H9 (cell line): Measurements from ENCODE around the gene PCDHGA9. TPM values are rescaled to one million over a fixed set of nuclear protein-coding genes. Genes with fewer than 3 reads are reported as not detected.

Experiments
- DNase-seq: peaks from one replicate; pipeline ENCODE4 v3.0.0-alpha.2; 2017
- H2AFZ ChIP-seq: one replicate; pipeline ENCODE4 v1.6.1; 2013; ENCODE audit warnings: mild to moderate bottlenecking, low read length, control low read depth, moderate library complexity
- H2AK5ac ChIP-seq: 2 replicates; pipeline ENCODE4 v1.6.1; 2013; ENCODE audit warnings: low read length, control low read depth, mixed read lengths; ENCODE audit not compliant: insufficient read length
- H2BK120ac ChIP-seq: one replicate; pipeline ENCODE4 v1.6.1; 2013; ENCODE audit warnings: low read depth, mild to moderate bottlenecking, low read length, control low read depth, inconsistent platforms; ENCODE audit not compliant: poor library complexity, severe bottlenecking
- H2BK12ac ChIP-seq: 2 replicates; pipeline ENCODE4 v1.6.1; 2013; ENCODE audit warnings: low read length, control low read depth, mixed read lengths, low read depth; ENCODE audit not compliant: insufficient read length
- H2BK15ac ChIP-seq: 2 replicates; pipeline ENCODE4 v1.6.1; 2013; ENCODE audit warnings: low read depth, low read length, control low read depth
- H2BK20ac ChIP-seq: one replicate; pipeline ENCODE4 v1.6.1; 2013; ENCODE audit warnings: low read depth, mild to moderate bottlenecking, low read length, control low read depth, inconsistent platforms; ENCODE audit not compliant: poor library complexity, severe bottlenecking
- H2BK5ac ChIP-seq: 2 replicates; pipeline ENCODE4 v1.6.1; 2013; ENCODE audit warnings: low read length, control low read depth, mixed read lengths; ENCODE audit not compliant: insufficient read length
- H3K14ac ChIP-seq: 2 replicates; pipeline ENCODE4 v1.6.1; 2013; ENCODE audit warnings: low read length, control low read depth; ENCODE audit not compliant: insufficient read depth
- H3K18ac ChIP-seq: 2 replicates; pipeline ENCODE4 v1.6.1; 2013; ENCODE audit warnings: low read depth, mild to moderate bottlenecking, mixed read lengths, low read length, control low read depth; ENCODE audit not compliant: insufficient read length
- H3K23ac ChIP-seq: 2 replicates; pipeline ENCODE4 v1.6.1; 2013; ENCODE audit warnings: low read length, control low read depth, mixed read lengths, low read depth; ENCODE audit not compliant: insufficient read length
- H3K23me2 ChIP-seq: 2 replicates; pipeline ENCODE4 v1.6.1; 2013; ENCODE audit warnings: low read depth, mild to moderate bottlenecking, mixed read lengths, low read length, control low read depth; ENCODE audit not compliant: insufficient read length, poor library complexity, severe bottlenecking
- H3K27ac ChIP-seq: 2 replicates; pipeline ENCODE4 v1.5.1; 2013; ENCODE audit warnings: low read length, control low read depth, mixed read lengths, low read depth; ENCODE audit not compliant: insufficient read length
- H3K27me3 ChIP-seq: 2 replicates; pipeline ENCODE4 v1.6.1; 2013; ENCODE audit warnings: low read length, control low read depth, inconsistent platforms; ENCODE audit not compliant: insufficient read depth
- H3K4ac ChIP-seq: 2 replicates; pipeline ENCODE4 v1.6.1; 2013; ENCODE audit warnings: low read depth, mild to moderate bottlenecking, control low read depth, inconsistent platforms, low read length, moderate library complexity
- H3K4me1 ChIP-seq: 2 replicates; pipeline ENCODE4 v1.6.1; 2013; ENCODE audit warnings: low read length, control low read depth, inconsistent platforms; ENCODE audit not compliant: insufficient read depth
- H3K4me2 ChIP-seq: 2 replicates; pipeline ENCODE4 v1.6.1; 2013; ENCODE audit warnings: low read length, control low read depth, mixed read lengths; ENCODE audit not compliant: insufficient read length, insufficient read depth
- H3K56ac ChIP-seq: 2 replicates; pipeline ENCODE4 v1.6.1; 2013; ENCODE audit warnings: low read depth, mild to moderate bottlenecking, mixed read lengths, low read length, control low read depth; ENCODE audit not compliant: insufficient read length
- H3K79me1 ChIP-seq: 2 replicates; pipeline ENCODE4 v1.6.1; 2013; ENCODE audit warnings: low read depth, mild to moderate bottlenecking, moderate library complexity, low read length, control low read depth, inconsistent platforms; ENCODE audit not compliant: insufficient read depth, poor library complexity, severe bottlenecking
- H3K79me2 ChIP-seq: 2 replicates; pipeline ENCODE4 v1.6.1; 2013; ENCODE audit warnings: low read length, control low read depth, inconsistent platforms; ENCODE audit not compliant: insufficient read depth
- H3K9ac ChIP-seq: 2 replicates; pipeline ENCODE4 v1.6.1; 2013; ENCODE audit warnings: low read length, control low read depth, mixed read lengths; ENCODE audit not compliant: insufficient read length; ENCODE audit errors: extremely low read depth
- H3K9me3 ChIP-seq: one replicate; pipeline ENCODE4 v1.6.1; 2013; ENCODE audit warnings: low read depth, low read length, inconsistent platforms; ENCODE audit not compliant: control insufficient read depth
- H3T11ph ChIP-seq: one replicate; pipeline ENCODE4 v1.6.1; 2013; ENCODE audit warnings: mild to moderate bottlenecking, low read length, control low read depth, inconsistent platforms
- H4K20me1 ChIP-seq: one replicate; pipeline ENCODE4 v1.6.1; 2013; ENCODE audit not compliant: control insufficient read depth, insufficient read length, insufficient read depth
- H4K5ac ChIP-seq: 2 replicates; pipeline ENCODE4 v1.6.1; 2013; ENCODE audit warnings: low read depth, mild to moderate bottlenecking, mixed read lengths, low read length, control low read depth; ENCODE audit not compliant: insufficient read length
- H4K8ac ChIP-seq: replicated peaks from 2 replicates; pipeline ENCODE4 v1.6.1; 2013; ENCODE audit warnings: low read length, control low read depth, mixed read lengths, low read depth; ENCODE audit not compliant: insufficient read length
- H4K91ac ChIP-seq: 2 replicates; pipeline ENCODE4 v1.6.1; 2013; ENCODE audit warnings: low read depth, mild to moderate bottlenecking, moderate library complexity, mixed read lengths, low read length, control low read depth; ENCODE audit not compliant: insufficient read length
- H3K27ac Mint-ChIP-seq, 3 experiments: 2 replicates in 2 of 3; 3 replicates in 1 of 3; pipeline ENCODE4 v1.8.0; 2020 to 2021; ENCODE audit warnings: mixed read lengths in 3 of 3, mild to moderate bottlenecking in 1 of 3, moderate library complexity in 1 of 3
- H3K27me3 Mint-ChIP-seq: 2 replicates; pipeline ENCODE4 v1.8.0; 2021; ENCODE audit warnings: low read depth, mild to moderate bottlenecking, moderate library complexity, mixed read lengths
- H3K36me3 Mint-ChIP-seq, 3 experiments: 2 replicates in 2 of 3; 3 replicates in 1 of 3; pipeline ENCODE4 v1.8.0; 2020 to 2021; ENCODE audit warnings: low read depth in 3 of 3, mixed read lengths in 3 of 3; ENCODE audit not compliant: insufficient read depth in 1 of 3
- H3K4me1 Mint-ChIP-seq, 2 experiments: 2 replicates each; pipeline ENCODE4 v1.8.0; 2020; ENCODE audit warnings: mixed read lengths in 2 of 2
- H3K4me3 Mint-ChIP-seq, 2 experiments: 2 replicates in 1 of 2; 3 replicates in 1 of 2; pipeline ENCODE4 v1.8.0; 2020 to 2021; ENCODE audit warnings: mild to moderate bottlenecking in 2 of 2, mixed read lengths in 2 of 2, moderate library complexity in 1 of 2
- H3K9me3 Mint-ChIP-seq, 2 experiments: 2 replicates in 1 of 2; 3 replicates in 1 of 2; pipeline ENCODE4 v1.8.0; 2020; ENCODE audit warnings: mild to moderate bottlenecking in 2 of 2, mixed read lengths in 2 of 2, moderate library complexity in 1 of 2
- CTCF ChIP-seq: fragments of 200-600 bp; sonication (generic); conservative IDR thresholded peaks from 3 replicates; pipeline ENCODE4 v1.8.0; 2021; ENCODE audit warnings: antibody characterized with exemption, mild to moderate bottlenecking
- WGBS: extraction: QIAGEN DNeasy Blood & Tissue Kit; methylation state at CpG from one replicate; pipeline ENCODE4 v1.1.7; 2013; ENCODE audit warnings: missing lambda C conversion rate, low lambda C conversion rate, mixed read lengths; ENCODE audit not compliant: insufficient read length; ENCODE audit errors: extremely low coverage; 5-methylcytosine and 5-hydroxymethylcytosine counted together
- total RNA-seq: library from RNA; stranded (reverse); gene quantifications from 2 replicates; pipeline ENCODE4 v1.2.1, GENCODE V29; 2021

Gene PCDHGA9
- total RNA-seq, 1 experiment from 2014 or later: 1.3 TPM

DNA sequence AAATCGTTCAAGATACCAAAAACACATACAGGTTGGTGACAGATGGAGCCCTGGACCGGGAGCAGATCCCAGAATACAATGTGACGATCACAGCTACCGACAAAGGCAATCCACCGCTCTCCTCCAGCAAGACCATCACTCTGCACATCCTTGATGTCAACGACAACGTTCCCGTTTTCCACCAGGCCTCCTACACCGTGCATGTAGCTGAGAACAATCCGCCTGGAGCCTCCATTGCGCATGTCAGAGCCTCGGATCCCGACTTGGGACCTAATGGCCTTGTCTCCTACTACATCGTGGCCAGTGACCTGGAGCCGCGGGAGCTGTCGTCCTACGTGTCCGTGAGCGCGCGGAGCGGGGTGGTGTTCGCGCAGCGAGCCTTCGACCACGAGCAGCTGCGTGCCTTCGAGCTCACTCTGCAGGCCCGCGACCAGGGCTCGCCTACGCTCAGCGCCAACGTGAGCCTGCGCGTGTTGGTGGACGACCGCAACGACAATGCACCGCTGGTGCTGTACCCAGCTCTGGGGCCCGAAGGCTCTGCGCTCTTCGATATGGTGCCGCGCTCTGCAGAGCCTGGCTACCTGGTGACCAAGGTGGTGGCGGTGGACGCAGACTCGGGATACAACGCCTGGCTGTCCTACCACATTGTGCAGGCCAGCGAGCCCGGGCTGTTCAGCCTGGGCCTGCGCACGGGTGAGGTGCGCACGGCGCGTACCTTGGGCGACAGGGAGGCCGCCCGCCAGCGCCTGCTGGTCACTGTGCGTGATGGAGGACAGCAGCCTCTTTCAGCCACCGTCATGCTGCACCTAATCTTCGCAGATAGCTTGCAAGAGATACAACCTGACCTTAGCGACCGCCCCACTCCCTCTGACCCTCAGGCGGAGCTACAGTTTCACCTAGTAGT, 30.8 kb upstream of the PCDHGA9 start:
- Mint-ChIP-seq H3K27me3 (peaks cover 9% of the 10 kb centered on the region), H3K27ac (no peak overlapping the region), H3K36me3 (peaks cover 36 to 48% (median 46%) of the 10 kb centered on the region in 3 experiments), H3K4me3 (no peak overlapping the region), H3K4me1 (no peaks in the 10 kb centered on the region), H3K9me3 (peaks cover 59 to 61% of the 10 kb centered on the region in 2 experiments)
- DNase-seq: no peak
- no peak overlapping the region for H2AK5ac ChIP-seq
- no peaks in the 10 kb centered on the region for H3K79me1 ChIP-seq
- no peaks in the 10 kb centered on the region for H3K27me3 ChIP-seq
- H3K23ac ChIP-seq: no peak overlapping the region
- no peak overlapping the region for H3K18ac ChIP-seq
- peaks cover 34% of the 10 kb centered on the region for H3K9me3 ChIP-seq
- no peaks in the 10 kb centered on the region for H3K79me2 ChIP-seq
- H2BK12ac ChIP-seq: no peak overlapping the region
- H4K91ac ChIP-seq: no peak overlapping the region
- H2BK5ac ChIP-seq: no peak overlapping the region
- WGBS: no CpG with 5 or more reads among the region's 69 CpGs
- no peak overlapping the region for H4K8ac ChIP-seq
- no peak overlapping the region for H3K56ac ChIP-seq
- no peak overlapping the region for H3K27ac ChIP-seq
- no peak overlapping the region for H2BK15ac ChIP-seq
- H3K23me2 ChIP-seq: no peaks in the 10 kb centered on the region
- H3K4me2 ChIP-seq: no peak overlapping the region
- no peak overlapping the region for H3K14ac ChIP-seq
- no peak overlapping the region for H2BK120ac ChIP-seq
- no peaks in the 10 kb centered on the region for H3K4me1 ChIP-seq
- TF ChIP-seq CTCF: no peak
- H2BK20ac ChIP-seq: no peak overlapping the region
- no peak overlapping the region for H4K5ac ChIP-seq
- no peak overlapping the region for H3K9ac ChIP-seq
- H3K4ac ChIP-seq: no peak overlapping the region
- H3T11ph ChIP-seq: no peak overlapping the region
- no peak overlapping the region for H2AFZ ChIP-seq
- no peaks in the 10 kb centered on the region for H4K20me1 ChIP-seq
